ENCODE measurements around the gene TFPI. TPM values are rescaled to one million over a fixed set of nuclear protein-coding genes. Genes with fewer than 3 reads are reported as not detected.

TFPI gene
- polyA plus RNA-seq, 2 of the 4 experiments (the other 2 are of a cell fraction) = 14.3 to 104 TPM

- no peak for TF ChIP-seq CBX8 (IDR thresholded peaks at IDR 0.05)
- TF ChIP-seq EP300 (IDR thresholded peaks at IDR 0.05) = no peak
- no peak for TF ChIP-seq CBX2 (IDR thresholded peaks at IDR 0.05; ENCODE audit: borderline replicate concordance, low read depth)
- no peak for TF ChIP-seq CEBPB (IDR thresholded peaks at IDR 0.05)
- TF ChIP-seq PBX3 (IDR thresholded peaks at IDR 0.05) = no peak
- no peak for TF ChIP-seq TFCP2L1 (CRISPR knock-in tag; IDR thresholded peaks at IDR 0.05)
- no peak for TF ChIP-seq FOSB (CRISPR knock-in tag; IDR thresholded peaks at IDR 0.05)
- no peak for TF ChIP-seq HOXB5 (CRISPR knock-in tag; IDR thresholded peaks at IDR 0.05)
- TF ChIP-seq REST (IDR thresholded peaks at IDR 0.05) = no peak
- TF ChIP-seq RFX5 (IDR thresholded peaks at IDR 0.05) = no peak
- TF ChIP-seq BCL3 (IDR thresholded peaks at IDR 0.05) = no peak
- no peak for TF ChIP-seq HOXA7 (CRISPR knock-in tag; IDR thresholded peaks at IDR 0.05)
- no peak for TF ChIP-seq EHMT2 (IDR thresholded peaks at IDR 0.05; ENCODE audit: low read depth)
- TF ChIP-seq NPAS2 (CRISPR knock-in tag; IDR thresholded peaks at IDR 0.05; ENCODE audit: borderline replicate concordance) = no peak
- TF ChIP-seq ZFP36 (IDR thresholded peaks at IDR 0.05; ENCODE audit: borderline replicate concordance, partially characterized antibody) = no peak
- no peak for TF ChIP-seq MAX (IDR thresholded peaks at IDR 0.05)
- no peak for TF ChIP-seq TP53 (CRISPR knock-in tag; IDR thresholded peaks at IDR 0.05)
- no peak overlapping the region for H3K4me2 ChIP-seq
- 35% methylated on average over 4 of the region's 4 CpGs for WGBS (ENCODE audit: missing lambda C conversion rate)
- H3K4me1 ChIP-seq = no peaks in the 10 kb centered on the region
- H3K9me3 ChIP-seq = no peaks in the 10 kb centered on the region
- no peak overlapping the region for H3K27ac ChIP-seq
- no peak overlapping the region for H3K4me3 ChIP-seq
- ChIA-PET CTCF (no interaction called here), POLR2A (no interaction called here)
- no peak for DNase-seq (ENCODE audit: low read depth in 1 of 2, low spot score in 1 of 2)
- FAIRE-seq = no peak
- ATAC-seq = no peak
Observed at GRCh38 chr2:187462839-187463238, 91.4 kb downstream of the TFPI start.

GRCh38 chr2:187461294-187462261 lies 92.7 kb downstream of the TFPI start:
- CTCF ChIA-PET = no interaction called here
- POLR2A ChIA-PET = no interaction called here
- DNase-seq (ENCODE audit: low read depth in 1 of 2, low spot score in 1 of 2) (no peak), FAIRE-seq (no peak), ATAC-seq (peak; percentile 36 to 39; a peak in 4 of 6 replicates)
- no peak overlapping the region for H3K4me2 ChIP-seq
- H3K27ac ChIP-seq = no peak overlapping the region
- H3K4me1 ChIP-seq = no peaks in the 10 kb centered on the region
- H3K9me3 ChIP-seq = no peaks in the 10 kb centered on the region
- TF ChIP-seq ESRRA (IDR thresholded peaks at IDR 0.05; ENCODE audit: borderline replicate concordance, low read length) = no peak
- no peak for TF ChIP-seq JUNB (IDR thresholded peaks at IDR 0.05)
- WGBS (ENCODE audit: missing lambda C conversion rate) = 82% methylated on average over 28 of the region's 28 CpGs
- no peak overlapping the region for H3K4me3 ChIP-seq

Measured in A549 (cell line).